Endothelial cell (in vitro differentiated cells): ENCODE data around the gene FAM135A. TPM values are rescaled to one million over a fixed set of nuclear protein-coding genes. Genes with fewer than 3 reads are reported as not detected.

Experiments used
- DNase-seq: peaks from one replicate; pipeline ENCODE4 v3.0.0; 2021; ENCODE audit warnings: low spot score
- H3K27ac Mint-ChIP-seq: one replicate; pipeline ENCODE4 v1.8.0; 2021; ENCODE audit warnings: mixed read lengths, inconsistent platforms; ENCODE audit not compliant: unreplicated experiment
- H3K27me3 Mint-ChIP-seq: one replicate; pipeline ENCODE4 v1.8.0; 2021; ENCODE audit warnings: mild to moderate bottlenecking, moderate library complexity, mixed read lengths, inconsistent platforms; ENCODE audit not compliant: unreplicated experiment
- H3K36me3 Mint-ChIP-seq: one replicate; pipeline ENCODE4 v1.8.0; 2021; ENCODE audit warnings: mild to moderate bottlenecking, low read depth, mixed read lengths, inconsistent platforms; ENCODE audit not compliant: unreplicated experiment
- H3K4me1 Mint-ChIP-seq: one replicate; pipeline ENCODE4 v1.8.0; 2021; ENCODE audit warnings: mild to moderate bottlenecking, mixed read lengths, inconsistent platforms; ENCODE audit not compliant: unreplicated experiment
- H3K4me3 Mint-ChIP-seq: one replicate; pipeline ENCODE4 v1.8.0; 2021; ENCODE audit warnings: mild to moderate bottlenecking, mixed read lengths, inconsistent platforms; ENCODE audit not compliant: unreplicated experiment
- H3K9me3 Mint-ChIP-seq: one replicate; pipeline ENCODE4 v1.8.0; 2021; ENCODE audit warnings: mixed read lengths, inconsistent platforms; ENCODE audit not compliant: unreplicated experiment
- CTCF ChIP-seq: fragments of 200-600 bp; sonication (generic); IDR thresholded peaks from one replicate; pipeline ENCODE4 v1.5.0; 2021; ENCODE audit warnings: antibody characterized with exemption; ENCODE audit not compliant: unreplicated experiment
- long read RNA-seq: library from polyadenylated mRNA; unstranded; transcript quantifications from one replicate; pipeline ENCODE4 v2.0.0, GENCODE V29; 2020; ENCODE audit not compliant: unreplicated experiment
- total RNA-seq: library from RNA; stranded (reverse); fragmentation: NEBNext Ultra II Directional; extraction: Animal tissue kit (Norgen Biotek cat#: 25700); gene quantifications from one replicate; pipeline ENCODE4 v1.2.1, GENCODE V29; 2021; ENCODE audit not compliant: unreplicated experiment

Gene FAM135A
- total RNA-seq: 31.2 TPM
- long read RNA-seq, partial matches to known transcripts: 1 of 2 reads
- long read RNA-seq, other reads (novel, unspliced or antisense): 1 of 2 reads

- Mint-ChIP-seq H3K27me3 (peaks cover 7% of the 10 kb centered on the region), H3K4me1 (peaks cover 23% of the 10 kb centered on the region), H3K36me3 (peaks cover 5% of the 10 kb centered on the region), H3K27ac (peak within 1 kb of the TSS; percentile 84), H3K4me3 (peak within 1 kb of the TSS; percentile 98), H3K9me3 (no peaks in the 10 kb centered on the region)
- no peak for TF ChIP-seq CTCF
- DNase-seq: peak; percentile 98
Measured at GRCh38 chr6:70413114-70413991, at the start of gene FAM135A. FAM135A (plus strand) TSS chr6:70413508; CDS start chr6:70428343, 14,835 bp downstream.

- H3K27me3 Mint-ChIP-seq: peaks cover 2% of the 10 kb centered on the region
- no peak for TF ChIP-seq CTCF
- no peaks in the 10 kb centered on the region for H3K36me3 Mint-ChIP-seq
- H3K4me3 Mint-ChIP-seq: no peak overlapping the region
- no peaks in the 10 kb centered on the region for H3K4me1 Mint-ChIP-seq
- DNase-seq: no peak
- no peak overlapping the region for H3K27ac Mint-ChIP-seq
- H3K9me3 Mint-ChIP-seq: no peaks in the 10 kb centered on the region
Measured at GRCh38 chr6:70363741-70364493, 49.4 kb upstream of the FAM135A start.

GRCh38 chr6:70369332-70369950 lies 43.9 kb upstream of the FAM135A start:
- Mint-ChIP-seq H3K27me3 (peaks cover 2% of the 10 kb centered on the region), H3K36me3 (no peaks in the 10 kb centered on the region), H3K27ac (no peak overlapping the region), H3K4me3 (no peak overlapping the region), H3K9me3 (no peaks in the 10 kb centered on the region), H3K4me1 (peaks cover 3% of the 10 kb centered on the region)
- peak; percentile 73 for DNase-seq
- peak; percentile 81 for TF ChIP-seq CTCF

- Mint-ChIP-seq H3K9me3 (no peaks in the 10 kb centered on the region), H3K36me3 (no peaks in the 10 kb centered on the region), H3K27ac (no peak overlapping the region), H3K4me3 (no peak overlapping the region), H3K27me3 (peaks cover 2% of the 10 kb centered on the region), H3K4me1 (peaks cover 3% of the 10 kb centered on the region)
- no peak for TF ChIP-seq CTCF
- DNase-seq: no peak
Measured at GRCh38 chr6:70370496-70370895, 42.8 kb upstream of the FAM135A start.
